PC-3 (cell line): ENCODE data around the gene PTPRD. TPM values are rescaled to one million over a fixed set of nuclear protein-coding genes. Genes with fewer than 3 reads are reported as not detected.

ENCODE experiments used
- ATAC-seq: fragments of 200-7000 bp; cut with Tn5 transposase; 2 replicates; pipeline ENCODE4 v1.9.1; 2020; ENCODE audit warnings: mild to moderate bottlenecking, moderate library complexity
- BruUV-seq: library from RNA; stranded (reverse); fragments of 400-500 nt; replicated peaks from 2 replicates; lab custom pipeline; 2021; lab: Mats Ljungman, UMichigan
- CTCF ChIA-PET: fragments of 300-600 bp; sonication (Branson Sonifier 250); formaldehyde crosslinking; loops from one replicate; lab custom pipeline; 2022; ENCODE audit warnings: antibody characterized with exemption; lab: Charles Lee
- POLR2A ChIA-PET: fragments of 300-600 bp; sonication (Branson Sonifier 250); formaldehyde crosslinking; loops from one replicate; lab custom pipeline; 2022; ENCODE audit warnings: antibody characterized with exemption; ENCODE audit not compliant: unreplicated experiment; lab: Charles Lee
- DNase-seq: peaks from one replicate; pipeline ENCODE4 v3.0.0-alpha.2; 2015
- H2AFZ ChIP-seq: fragments of 300-600 bp; sonication (generic); 2 replicates; pipeline ENCODE4 v1.6.0; 2016; ENCODE audit warnings: antibody characterized with exemption, low read length
- H3F3A ChIP-seq: fragments of 300-600 bp; sonication (generic); one replicate; pipeline ENCODE4 v1.6.0; 2017; ENCODE audit warnings: antibody characterized with exemption, low read length, control low read depth, mild to moderate bottlenecking; ENCODE audit not compliant: unreplicated experiment
- H3K27ac ChIP-seq: fragments of 300-600 bp; sonication (generic); 2 replicates; pipeline ENCODE4 v1.5.1; 2016; ENCODE audit warnings: mild to moderate bottlenecking, low read length
- H3K27me3 ChIP-seq: fragments of 300-600 bp; sonication (generic); 2 replicates; pipeline ENCODE4 v1.6.1; 2016; ENCODE audit warnings: low read length, mixed read lengths
- H3K36me3 ChIP-seq: fragments of 300-600 bp; sonication (generic); 2 replicates; pipeline ENCODE4 v1.6.1; 2016; ENCODE audit warnings: low read depth, mixed run types, low read length, mixed read lengths
- H3K4me1 ChIP-seq: fragments of 300-600 bp; sonication (generic); 2 replicates; pipeline ENCODE4 v1.5.1; 2016; ENCODE audit warnings: low read length; ENCODE audit not compliant: insufficient read depth
- H3K4me2 ChIP-seq: fragments of 300-600 bp; sonication (generic); 2 replicates; pipeline ENCODE4 v1.6.0; 2016; ENCODE audit warnings: low read length
- H3K4me3 ChIP-seq: fragments of 300-600 bp; sonication (generic); 2 replicates; pipeline ENCODE4 v1.5.1; 2016; ENCODE audit warnings: mild to moderate bottlenecking, low read length, mixed read lengths
- H3K79me2 ChIP-seq: fragments of 300-600 bp; sonication (generic); 2 replicates; pipeline ENCODE4 v1.6.1; 2017; ENCODE audit warnings: low read length, mixed read lengths
- H3K9ac ChIP-seq: fragments of 300-600 bp; sonication (generic); 2 replicates; pipeline ENCODE4 v1.6.0; 2016; ENCODE audit warnings: mild to moderate bottlenecking, low read length
- H3K9me2 ChIP-seq: fragments of 300-600 bp; sonication (generic); replicated peaks from 2 replicates; pipeline ENCODE4 v1.6.1; 2016; ENCODE audit warnings: mixed run types, low read length, mixed read lengths
- H3K9me3 ChIP-seq: fragments of 300-600 bp; sonication (generic); 2 replicates; pipeline ENCODE4 v1.6.1; 2016; ENCODE audit warnings: low read length, mixed read lengths
- H4K20me1 ChIP-seq: fragments of 300-600 bp; sonication (generic); 2 replicates; pipeline ENCODE4 v1.6.1; 2016; ENCODE audit warnings: low read length, mixed read lengths
- CTCF ChIP-seq: fragments of 300-600 bp; sonication (generic); conservative IDR thresholded peaks from 2 replicates; pipeline ENCODE4 v1.5.1; 2017; ENCODE audit warnings: antibody characterized with exemption, low read depth, mild to moderate bottlenecking, low read length
- EZH2 ChIP-seq: fragments of 300-600 bp; sonication (generic); IDR thresholded peaks from one replicate; pipeline ENCODE4 v1.6.1; 2017; ENCODE audit warnings: antibody characterized with exemption, mild to moderate bottlenecking, low read length; ENCODE audit not compliant: unreplicated experiment
- EZH2phosphoT487 ChIP-seq: fragments of 300-600 bp; sonication (generic); IDR thresholded peaks from 2 replicates; pipeline ENCODE4 v1.6.1; 2018; ENCODE audit warnings: mild to moderate bottlenecking, antibody characterized with exemption, low read length, borderline replicate concordance
- intact Hi-C: fragments of 100-400 bp; cut with micrococcal nuclease; formaldehyde crosslinking; loops from 2 replicates; pipeline ENCODE4 v1.9.0; 2023
- total RNA-seq: library from RNA; depleted of rRNA; stranded (reverse); fragments of >200 nt; gene quantifications from 2 replicates; pipeline ENCODE4 v1.2.3, GENCODE V29; 2014

PTPRD gene
- total RNA-seq, 1 experiment from 2014 or later = not detected

GRCh38 chr9:8655071-8655470 is 1957.7 kb downstream of the PTPRD start:
- Histone ChIP-seq H2AFZ (no peak overlapping the region), H3F3A (no peaks in the 10 kb centered on the region), H3K9me3 (no peaks in the 10 kb centered on the region), H3K9ac (no peak overlapping the region), H3K36me3 (no peaks in the 10 kb centered on the region), H4K20me1 (no peaks in the 10 kb centered on the region), H3K4me2 (no peak overlapping the region), H3K27ac (no peak overlapping the region), H3K4me1 (no peaks in the 10 kb centered on the region), H3K27me3 (no peaks in the 10 kb centered on the region), H3K9me2 (no peaks in the 10 kb centered on the region), H3K79me2 (no peaks in the 10 kb centered on the region), H3K4me3 (no peak overlapping the region)
- DNase-seq (no peak), ATAC-seq (no peak)
- BruUV-seq = no TSS peak
- POLR2A ChIA-PET = no interaction called here
- no peak for TF ChIP-seq EZH2
- TF ChIP-seq CTCF = no peak
- TF ChIP-seq EZH2phosphoT487 = no peak
- intact Hi-C loops = no loop called here
- CTCF ChIA-PET = no interaction called here

- no peaks in the 10 kb centered on the region for H3K4me1 ChIP-seq
- BruUV-seq = no TSS peak
- no peak overlapping the region for H3K9ac ChIP-seq
- no peaks in the 10 kb centered on the region for H4K20me1 ChIP-seq
- no peaks in the 10 kb centered on the region for H3K9me3 ChIP-seq
- DNase-seq = no peak
- no peaks in the 10 kb centered on the region for H3K79me2 ChIP-seq
- H2AFZ ChIP-seq = no peak overlapping the region
- POLR2A ChIA-PET = no interaction called here
- no peak overlapping the region for H3K4me2 ChIP-seq
- CTCF ChIA-PET = no interaction called here
- H3K27me3 ChIP-seq = no peaks in the 10 kb centered on the region
- no peaks in the 10 kb centered on the region for H3F3A ChIP-seq
- intact Hi-C loops = no loop called here
- no peak overlapping the region for H3K27ac ChIP-seq
- ATAC-seq = no peak
- no peak overlapping the region for H3K4me3 ChIP-seq
- TF ChIP-seq EZH2 (no peak), CTCF (no peak), EZH2phosphoT487 (no peak)
- no peaks in the 10 kb centered on the region for H3K36me3 ChIP-seq
- H3K9me2 ChIP-seq = no peaks in the 10 kb centered on the region
These were observed 1958.9 kb downstream of the PTPRD start for GRCh38 chr9:8653855-8654254.

- POLR2A ChIA-PET = no interaction called here
- BruUV-seq = no TSS peak
- H3K79me2 ChIP-seq = no peaks in the 10 kb centered on the region
These were observed 1959.7 kb downstream of the PTPRD start for GRCh38 chr9:8653111-8653510.

More at GRCh38 chr9:8653111-8653510, 1959.7 kb downstream of the PTPRD start:
- no peak overlapping the region for H3K27ac ChIP-seq
- no peak overlapping the region for H3K9ac ChIP-seq
- DNase-seq (no peak), ATAC-seq (no peak)
- no peaks in the 10 kb centered on the region for H3F3A ChIP-seq
- no peak overlapping the region for H2AFZ ChIP-seq
- H3K27me3 ChIP-seq = no peaks in the 10 kb centered on the region
- no peak overlapping the region for H3K4me3 ChIP-seq
- intact Hi-C loops = no loop called here
- no peaks in the 10 kb centered on the region for H3K36me3 ChIP-seq
- H3K4me1 ChIP-seq = no peaks in the 10 kb centered on the region
- CTCF ChIA-PET = no interaction called here
- TF ChIP-seq EZH2 (no peak), EZH2phosphoT487 (no peak), CTCF (no peak)
- H3K9me3 ChIP-seq = no peaks in the 10 kb centered on the region
- H3K4me2 ChIP-seq = no peak overlapping the region
- no peaks in the 10 kb centered on the region for H4K20me1 ChIP-seq
- H3K9me2 ChIP-seq = no peaks in the 10 kb centered on the region
